ENCODE results near the gene RNF166.

The RNF166 gene

GRCh38 chr16:88705076-88705684 is 1.0 kb downstream of the RNF166 start:
- peak; percentile 43 for DNase-seq

GRCh38 chr16:88703486-88704309 is 2.5 kb downstream of the RNF166 start:
- peak; percentile 70 for DNase-seq

GRCh38 chr16:88702371-88703210 is 3.6 kb downstream of the RNF166 start:
- no peak for DNase-seq

- DNase-seq: no peak
These were observed 4.4 kb downstream of the RNF166 start for GRCh38 chr16:88701581-88702370.

- peak; percentile 92 for DNase-seq
These were observed 5.3 kb downstream of the RNF166 start for GRCh38 chr16:88700636-88701482.

- no peak for DNase-seq
These were observed 5.9 kb downstream of the RNF166 start for GRCh38 chr16:88700322-88700635.

GRCh38 chr16:88699180-88699579 is 7.0 kb downstream of the RNF166 start:
- DNase-seq: no peak

GRCh38 chr16:88698646-88699045 is 7.6 kb downstream of the RNF166 start:
- no peak for DNase-seq

- DNase-seq: no peak
These were observed 8.2 kb downstream of the RNF166 start for GRCh38 chr16:88697831-88698615.

GRCh38 chr16:88697116-88697830 is 8.9 kb downstream of the RNF166 start:
- DNase-seq: no peak

- no peak for DNase-seq
These were observed 9.8 kb downstream of the RNF166 start for GRCh38 chr16:88696441-88696840.

GRCh38 chr16:88695753-88696152 is 10.5 kb downstream of the RNF166 start:
- no peak for DNase-seq

- DNase-seq: no peak
These were observed 11.0 kb downstream of the RNF166 start for GRCh38 chr16:88695218-88695617.

GRCh38 chr16:88694221-88695087 is 11.8 kb downstream of the RNF166 start:
- no peak for DNase-seq

GRCh38 chr16:88693420-88694177 is 12.6 kb downstream of the RNF166 start:
- no peak for DNase-seq

GRCh38 chr16:88692861-88693260 is 13.3 kb downstream of the RNF166 start:
- DNase-seq: no peak

GRCh38 chr16:88691924-88692560 is 14.2 kb downstream of the RNF166 start:
- DNase-seq: no peak

All from stimulated activated CD4-positive, alpha-beta T cell treated with anti-CD3 and anti-CD28 coated beads, Interleukin-1b, Interleukin-23, amount 100 ng/mL, for 48 hours (primary cell).